BE2C (cell line): ENCODE results near the gene ALKBH5. TPM values are rescaled to one million over a fixed set of nuclear protein-coding genes. Genes with fewer than 3 reads are reported as not detected.

Source experiments
- DNase-seq: peaks from one replicate; pipeline ENCODE4 v3.0.0-alpha.2; 2020
- H3K27me3 ChIP-seq: fragments of 250-450 bp; sonication (Bioruptor Pico); 2 replicates; pipeline ENCODE4 v1.5.1; 2020; ENCODE audit warnings: mild to moderate bottlenecking
- H3K36me3 ChIP-seq: fragments of 250-450 bp; sonication (Bioruptor Pico); 2 replicates; pipeline ENCODE4 v1.5.1; 2020; ENCODE audit warnings: mild to moderate bottlenecking
- H3K4me1 ChIP-seq: fragments of 250-450 bp; sonication (Bioruptor Pico); 2 replicates; pipeline ENCODE4 v1.5.1; 2020
- H3K4me3 ChIP-seq: 2 replicates; pipeline ENCODE4 v1.5.1; 2011; ENCODE audit warnings: low read depth, low read length
- H3K9me3 ChIP-seq: fragments of 250-450 bp; sonication (Bioruptor Pico); 2 replicates; pipeline ENCODE4 v1.5.1; 2020
- CTCF ChIP-seq: IDR thresholded peaks from 2 replicates; pipeline ENCODE4 v1.5.1; 2012; ENCODE audit warnings: mild to moderate bottlenecking, low read depth, low read length
- polyA plus RNA-seq: library from polyadenylated mRNA; unstranded; fragments of >200 nt; gene quantifications from one replicate; pipeline ENCODE4 v1.2.1, GENCODE V29; 2012; ENCODE audit warnings: low read depth, missing spikeins; ENCODE audit not compliant: insufficient read length, insufficient read depth

Gene ALKBH5
- 47.5 TPM for polyA plus RNA-seq

- Histone ChIP-seq H3K4me3 (peak within 1 kb of the TSS; percentile 84), H3K9me3 (no peaks in the 10 kb centered on the region), H3K36me3 (peaks cover 3% of the 10 kb centered on the region; the same call in 1 of the 2 replicates), H3K27me3 (no peaks in the 10 kb centered on the region), H3K4me1 (no peaks in the 10 kb centered on the region)
- peak; percentile 31 for TF ChIP-seq CTCF
- DNase-seq: peak; percentile 92
Measured at GRCh38 chr17:18183334-18184142, at the start of gene ALKBH5. TSS of gene ALKBH5 (plus strand) at chr17:18183828. CDS start at chr17:18184244, 416 bp downstream.

- TF ChIP-seq CTCF: no peak
- H3K4me3 ChIP-seq: no peak overlapping the region
- DNase-seq: no peak
- no peaks in the 10 kb centered on the region for H3K36me3 ChIP-seq
- no peaks in the 10 kb centered on the region for H3K27me3 ChIP-seq
- no peaks in the 10 kb centered on the region for H3K9me3 ChIP-seq
- H3K4me1 ChIP-seq: no peaks in the 10 kb centered on the region
Measured at GRCh38 chr17:18136357-18136756, 47.3 kb upstream of the ALKBH5 start.

DNA sequence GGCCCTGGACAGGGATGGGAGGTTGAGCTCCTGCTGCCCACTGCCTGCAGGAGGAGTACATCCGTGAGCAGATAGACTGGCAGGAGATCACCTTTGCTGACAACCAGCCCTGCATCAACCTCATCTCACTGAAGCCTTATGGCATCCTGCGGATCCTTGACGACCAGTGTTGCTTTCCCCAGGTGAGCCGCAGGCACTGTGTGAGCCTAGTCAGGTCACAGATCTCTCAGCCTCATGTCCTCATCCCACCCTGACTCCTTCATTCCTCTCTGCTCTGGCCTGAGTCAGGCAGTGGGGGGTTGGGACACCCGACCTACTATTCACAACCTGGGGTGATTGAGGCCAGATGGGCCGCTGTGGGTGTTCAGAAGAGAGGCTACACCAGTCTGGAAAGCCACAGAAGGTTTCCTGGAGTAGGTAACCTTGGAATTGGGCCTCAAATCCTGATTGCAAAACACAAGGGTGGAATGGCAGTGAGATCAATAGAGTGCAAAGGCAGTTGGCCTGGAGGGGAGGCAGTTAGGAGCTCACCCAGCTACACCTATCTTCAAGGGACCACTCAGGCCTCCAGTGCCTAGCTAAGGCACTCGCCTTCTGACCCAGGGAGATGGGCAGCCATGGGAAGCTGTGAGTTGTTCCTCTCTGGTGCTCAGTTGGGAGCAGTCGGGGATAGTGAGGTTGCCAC lies 45.4 kb upstream of the ALKBH5 start:
- no peaks in the 10 kb centered on the region for H3K27me3 ChIP-seq
- TF ChIP-seq CTCF: no peak
- no peak for DNase-seq
- H3K9me3 ChIP-seq: no peaks in the 10 kb centered on the region
- H3K36me3 ChIP-seq: no peaks in the 10 kb centered on the region
- H3K4me1 ChIP-seq: no peaks in the 10 kb centered on the region
- no peak overlapping the region for H3K4me3 ChIP-seq

- Histone ChIP-seq H3K9me3 (no peaks in the 10 kb centered on the region), H3K27me3 (no peaks in the 10 kb centered on the region), H3K4me3 (no peak overlapping the region), H3K4me1 (no peaks in the 10 kb centered on the region), H3K36me3 (no peaks in the 10 kb centered on the region)
- no peak for DNase-seq
- no peak for TF ChIP-seq CTCF
Measured at GRCh38 chr17:18139092-18139491, 44.5 kb upstream of the ALKBH5 start.

GRCh38 chr17:18139498-18139897 lies 44.1 kb upstream of the ALKBH5 start:
- Histone ChIP-seq H3K4me3 (no peak overlapping the region), H3K27me3 (no peaks in the 10 kb centered on the region), H3K4me1 (no peaks in the 10 kb centered on the region), H3K9me3 (no peaks in the 10 kb centered on the region), H3K36me3 (no peaks in the 10 kb centered on the region)
- TF ChIP-seq CTCF: no peak
- DNase-seq: no peak

DNA sequence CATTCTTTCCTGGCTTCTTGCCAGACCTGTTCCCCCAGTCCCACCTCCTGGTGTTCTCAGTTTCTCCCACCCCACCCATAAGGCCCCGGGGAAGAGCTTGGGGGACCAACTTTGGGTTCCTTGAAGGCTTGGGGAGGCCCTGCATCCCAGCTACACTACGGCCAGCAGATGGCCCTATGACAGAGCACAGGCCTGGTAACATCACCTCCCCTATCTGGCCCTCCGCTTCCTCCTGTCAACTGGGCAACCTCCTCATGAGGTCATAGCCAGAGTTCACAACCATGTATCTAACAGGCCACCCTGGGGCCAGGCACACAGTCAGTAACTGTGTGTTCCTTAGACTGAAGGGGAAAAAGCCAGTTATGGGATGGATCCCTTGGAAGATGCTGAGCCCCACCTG lies 43.7 kb upstream of the ALKBH5 start:
- no peaks in the 10 kb centered on the region for H3K36me3 ChIP-seq
- H3K9me3 ChIP-seq: no peaks in the 10 kb centered on the region
- H3K4me1 ChIP-seq: no peaks in the 10 kb centered on the region
- DNase-seq: no peak
- TF ChIP-seq CTCF: 0 out of 2 replicates have a peak, but pooled peaks have one; percentile 5
- no peaks in the 10 kb centered on the region for H3K27me3 ChIP-seq
- no peak overlapping the region for H3K4me3 ChIP-seq
